GM21528 (cell line): ENCODE measurements around the gene ABCA2.
A peak's percentile ranks its signal among the peaks of the same experiment; 100 is the strongest.

Experiments used
- ATAC-seq: cut with Tn5 transposase; IDR thresholded peaks from one replicate; pipeline ENCODE4 v1.9.1; 2021; ENCODE audit warnings: mild to moderate bottlenecking, moderate library complexity; ENCODE audit not compliant: unreplicated experiment, low FRiP score

Gene ABCA2

DNA sequence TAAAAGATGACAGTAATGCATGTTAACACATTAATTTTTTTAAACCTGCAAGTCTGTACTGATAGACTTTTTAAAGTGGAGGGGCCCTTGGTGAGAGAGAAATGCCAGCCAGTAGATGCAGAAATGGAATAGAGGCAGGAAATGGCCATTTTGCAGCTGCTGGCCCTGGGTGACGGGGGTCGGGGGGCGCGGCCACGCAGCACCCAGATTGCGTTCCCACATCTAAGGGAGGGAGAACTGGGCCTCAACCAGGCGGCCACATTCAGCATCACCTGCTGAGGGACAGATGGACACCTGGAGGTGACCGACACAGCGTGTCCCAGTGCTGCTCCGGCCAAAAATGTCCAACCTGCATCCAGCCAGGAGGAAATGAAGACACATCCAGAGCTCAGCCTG lies 25.4 kb downstream of the ABCA2 start:
- ATAC-seq: no peak

DNA sequence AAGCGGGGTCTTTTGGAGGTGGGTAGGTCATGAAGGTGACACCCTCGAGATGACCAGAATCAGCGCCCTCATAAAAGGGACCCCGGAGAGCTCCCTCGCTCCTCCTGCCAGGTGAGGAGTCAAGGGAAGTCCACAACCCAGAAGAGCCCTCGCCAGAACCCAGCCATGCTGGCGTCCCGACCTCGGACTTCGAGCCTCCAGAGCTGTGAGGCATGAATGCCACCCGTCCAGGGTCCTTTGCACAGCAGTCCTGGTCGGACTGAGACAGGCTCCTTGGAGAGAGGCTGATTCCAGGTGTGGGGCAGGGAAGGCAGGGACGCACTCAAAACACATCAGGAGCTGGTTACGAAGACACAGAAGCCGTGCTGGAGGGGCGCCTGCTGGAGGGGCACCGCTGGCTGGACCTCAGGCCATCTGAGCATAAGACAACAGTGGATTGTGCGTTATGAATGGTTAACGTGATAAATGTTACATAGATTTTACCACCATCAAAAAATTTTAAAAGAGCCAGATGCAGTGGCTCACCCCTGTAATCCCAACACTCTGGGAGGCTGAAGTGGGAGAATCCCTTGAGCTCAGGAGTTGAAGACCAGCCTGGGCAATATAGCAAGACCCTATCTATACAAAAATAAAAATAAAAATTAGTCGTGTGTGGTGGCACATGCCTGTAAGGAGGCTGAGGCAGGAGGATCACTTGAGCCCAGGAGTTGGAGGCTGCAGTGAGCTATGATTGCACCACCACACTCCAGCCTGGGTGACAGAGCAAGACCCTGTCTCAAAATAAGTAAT lies 26.0 kb downstream of the ABCA2 start:
- no peak for ATAC-seq

DNA sequence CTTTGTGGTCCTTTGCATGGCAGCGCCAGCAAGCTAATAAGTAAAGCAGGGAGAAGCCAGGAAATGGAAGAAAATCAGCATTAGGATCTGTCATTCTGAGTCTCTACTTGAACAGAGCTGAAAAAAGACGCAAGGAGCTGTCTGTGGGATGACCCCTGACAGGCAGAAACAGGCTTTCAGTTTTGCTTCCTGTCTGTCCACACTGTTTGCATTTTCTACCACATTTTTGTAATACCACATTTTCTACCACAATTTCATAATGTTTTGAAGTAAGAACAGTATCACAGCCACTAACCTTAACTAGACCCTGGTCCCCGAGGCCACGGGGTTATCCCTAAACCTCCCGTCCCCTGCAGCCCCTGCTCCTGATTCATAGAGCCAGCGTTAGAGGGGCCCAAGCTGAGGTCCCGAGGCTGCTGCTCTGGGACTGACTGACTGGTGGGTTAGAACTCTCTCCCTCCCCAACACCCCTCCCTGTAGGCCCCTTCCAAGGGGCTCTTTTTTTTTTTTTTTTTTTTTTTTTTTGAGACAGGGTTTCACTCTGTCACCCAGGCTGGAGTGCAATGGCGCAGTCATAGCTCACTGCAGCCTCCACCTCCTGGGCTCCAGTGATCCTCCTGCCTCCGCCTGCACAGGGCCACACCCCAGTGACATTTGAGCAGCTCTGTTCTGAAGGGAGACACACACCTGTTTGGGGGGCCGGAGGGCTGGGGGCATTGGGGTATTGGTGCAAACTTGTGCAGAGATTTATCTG lies 27.7 kb downstream of the ABCA2 start:
- ATAC-seq: peak; percentile 60

DNA sequence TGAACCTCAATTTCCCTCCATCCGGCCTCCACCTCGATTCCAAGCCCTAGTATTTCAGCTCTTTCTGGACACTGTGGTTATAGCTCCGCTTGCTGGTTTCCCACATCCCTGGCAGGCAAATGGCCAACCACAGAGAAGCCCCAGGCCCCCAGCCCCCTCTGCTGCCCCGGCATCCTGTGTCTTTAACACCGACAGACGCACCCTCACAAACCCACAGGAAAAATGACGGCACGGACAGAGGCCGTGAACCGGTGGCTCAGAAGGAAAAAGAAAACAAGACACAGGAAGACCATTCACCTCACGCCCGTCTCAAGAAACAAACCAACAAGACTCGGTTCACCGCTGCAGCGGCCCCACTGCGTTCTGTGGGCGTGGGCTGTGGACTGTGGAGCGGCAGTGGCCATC lies 30.2 kb downstream of the ABCA2 start:
- no peak for ATAC-seq

DNA sequence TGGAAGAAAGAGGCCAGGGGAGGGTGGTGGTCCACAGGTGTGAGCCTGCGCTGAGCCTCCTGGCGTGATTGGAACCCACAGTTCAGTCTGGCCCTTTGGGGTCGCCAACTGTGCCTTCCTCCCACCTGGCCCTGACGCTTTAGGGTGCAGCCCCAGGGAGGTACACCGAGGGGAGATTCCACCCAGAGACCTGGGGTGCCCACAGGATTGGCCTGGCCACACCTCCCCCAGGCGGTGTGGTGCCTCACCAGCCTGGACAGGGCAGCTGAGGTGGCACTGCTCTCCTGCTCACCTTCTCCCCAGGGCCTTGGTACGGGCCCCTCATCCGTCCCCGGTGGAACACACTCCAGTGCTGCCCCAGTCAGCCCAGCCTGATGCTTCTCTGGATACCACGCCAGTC lies 30.7 kb downstream of the ABCA2 start:
- ATAC-seq: no peak

DNA sequence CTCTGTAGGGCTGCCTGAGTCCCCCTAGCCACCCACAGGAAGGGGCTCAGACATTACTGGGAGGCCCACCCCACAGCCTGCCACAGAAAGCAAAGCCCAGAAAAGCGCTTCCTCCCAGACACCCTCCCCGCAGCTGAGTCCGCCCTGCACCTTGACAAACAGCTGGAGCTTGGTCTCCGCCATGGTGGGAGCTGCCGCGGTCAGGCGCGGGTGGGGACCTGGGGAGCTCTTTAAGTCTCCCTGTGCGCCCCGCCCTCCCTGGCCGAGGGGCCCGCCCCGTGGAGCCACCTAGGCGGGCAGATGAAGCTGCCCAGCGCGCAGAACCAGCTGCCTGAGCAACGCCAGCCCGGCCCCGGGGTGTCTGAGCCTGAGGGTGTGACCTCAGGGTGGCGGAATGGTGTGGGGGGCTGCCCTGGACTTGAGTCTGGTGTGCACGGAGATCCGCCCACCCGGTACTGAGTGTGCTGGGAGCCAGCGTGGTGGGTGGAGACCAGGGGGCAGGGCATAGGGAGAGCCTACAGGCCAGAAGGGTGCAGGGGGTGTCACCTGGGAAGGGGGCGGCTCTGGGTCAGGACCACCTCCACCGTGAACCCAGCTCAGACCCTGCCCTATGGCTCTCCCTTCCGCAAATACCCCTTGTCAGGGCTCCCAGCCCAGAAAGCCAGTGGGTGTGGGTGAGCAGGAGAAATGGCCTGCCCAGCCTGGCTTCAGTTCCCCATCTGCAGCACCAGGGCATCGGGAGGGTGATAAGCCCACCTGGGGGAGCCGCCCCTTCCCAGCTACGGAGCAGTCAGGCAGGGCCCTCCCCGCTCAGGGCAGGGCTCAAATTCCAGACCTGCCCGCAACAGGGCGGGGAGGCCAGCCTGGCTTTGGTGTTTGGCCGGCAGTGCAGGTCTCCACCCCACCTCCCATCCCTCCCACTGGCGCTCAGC lies 31.4 kb downstream of the ABCA2 start, which contains the start of gene CLIC3:
Gene CLIC3 (minus strand): TSS at position 208 of the 932 bp plus-strand sequence. CDS start 25 bp downstream, at position 183.
- no peak for ATAC-seq

DNA sequence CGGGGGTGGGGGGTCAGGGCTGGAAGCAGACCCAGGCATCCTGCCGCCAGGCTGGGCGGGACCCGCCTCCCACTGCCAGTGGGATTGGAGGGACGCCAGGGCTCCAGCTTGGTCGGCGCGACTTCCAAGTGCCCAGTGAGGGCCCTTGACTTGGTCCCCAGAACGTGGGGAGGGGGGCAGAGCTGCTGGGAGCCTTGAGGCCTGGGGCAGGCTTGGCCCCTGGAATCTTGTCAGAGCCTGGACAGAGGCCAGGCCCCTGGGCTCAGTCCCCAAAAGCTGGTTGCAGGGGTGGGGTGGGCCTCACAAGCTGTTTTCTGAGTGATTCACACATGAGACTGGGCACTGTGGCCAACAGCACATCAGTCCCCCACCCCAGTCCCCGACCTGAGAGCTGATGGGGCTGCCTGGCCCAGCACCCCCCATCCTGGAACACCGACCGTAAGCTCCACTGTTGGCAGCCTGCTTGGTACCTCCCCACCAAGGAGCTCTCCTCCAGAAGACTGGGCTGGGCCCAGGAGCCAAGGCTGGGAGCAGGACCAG lies 32.2 kb downstream of the ABCA2 start:
- no peak for ATAC-seq

DNA sequence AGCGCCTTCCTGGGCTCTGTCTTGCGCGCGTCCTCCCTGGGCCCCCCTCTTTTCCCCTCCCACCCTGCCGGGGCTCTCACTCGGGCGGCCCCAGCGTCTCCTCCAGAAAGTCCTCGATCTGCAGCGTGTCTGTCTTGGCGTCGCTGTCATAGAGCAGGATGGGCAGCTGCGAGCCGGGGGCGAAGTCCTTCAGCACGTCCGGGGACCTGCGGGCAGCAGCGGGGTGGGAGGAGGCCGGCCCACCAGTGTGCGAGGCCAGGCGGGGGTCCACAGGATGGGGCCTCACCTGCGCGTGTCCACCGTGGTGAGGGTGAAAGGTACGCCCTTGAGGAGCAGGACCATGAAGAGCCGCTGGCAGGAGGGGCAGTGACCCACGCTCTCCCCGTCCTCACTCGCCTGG lies 32.7 kb downstream of the ABCA2 start:
- ATAC-seq: no peak

DNA sequence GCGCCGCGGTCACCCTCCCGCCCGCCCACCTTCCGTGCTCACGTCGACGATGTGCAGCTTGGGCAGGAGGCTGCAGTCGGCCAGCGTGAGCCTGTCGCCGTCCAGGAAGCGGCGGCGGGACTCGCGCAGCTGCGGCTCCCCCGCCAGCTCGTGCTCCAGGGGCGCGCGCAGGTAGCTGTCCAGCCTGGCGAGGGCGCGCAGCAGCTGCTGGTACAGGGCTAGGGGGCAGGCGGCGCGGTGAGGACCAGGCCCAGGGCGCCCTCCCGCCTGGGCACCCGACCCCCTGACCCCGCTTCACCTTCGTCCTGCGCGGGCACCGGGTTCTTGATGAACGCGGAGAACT lies 33.2 kb downstream of the ABCA2 start:
- no peak for ATAC-seq

DNA sequence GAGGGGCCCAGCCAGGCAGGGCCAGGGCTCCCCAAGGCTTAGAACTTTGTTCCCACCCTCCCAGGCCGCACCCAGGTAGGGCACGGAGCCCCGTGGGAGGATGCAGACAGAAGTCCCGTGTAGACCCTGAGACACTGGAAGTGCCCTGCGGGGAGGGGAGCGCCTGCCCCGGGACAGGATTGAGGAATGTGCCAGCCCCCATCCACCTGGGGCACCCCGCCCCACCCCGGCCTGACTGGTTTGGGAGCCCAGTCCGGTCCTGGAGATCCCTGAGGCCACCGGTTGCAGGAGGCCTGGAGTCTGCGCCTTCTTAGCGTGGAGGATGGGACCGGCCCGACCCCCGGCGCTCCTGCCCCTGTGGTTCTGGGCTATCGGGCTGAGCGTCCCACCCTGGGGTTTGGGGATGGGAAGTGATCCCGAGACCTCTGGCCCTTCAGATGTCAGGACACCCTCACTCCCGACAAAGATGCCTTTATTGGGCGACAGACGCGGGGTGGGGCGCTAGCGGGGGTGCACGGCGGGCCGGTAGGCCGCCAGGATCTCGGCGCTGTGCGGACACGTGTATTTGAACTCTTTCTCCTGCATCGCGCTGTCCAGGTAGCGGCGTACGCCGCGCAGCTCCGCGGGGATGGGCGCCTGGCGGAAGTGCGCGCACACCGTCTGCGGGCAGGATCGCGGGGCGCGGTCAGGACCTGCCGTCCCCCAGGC lies 33.7 kb downstream of the ABCA2 start:
- ATAC-seq: no peak

DNA sequence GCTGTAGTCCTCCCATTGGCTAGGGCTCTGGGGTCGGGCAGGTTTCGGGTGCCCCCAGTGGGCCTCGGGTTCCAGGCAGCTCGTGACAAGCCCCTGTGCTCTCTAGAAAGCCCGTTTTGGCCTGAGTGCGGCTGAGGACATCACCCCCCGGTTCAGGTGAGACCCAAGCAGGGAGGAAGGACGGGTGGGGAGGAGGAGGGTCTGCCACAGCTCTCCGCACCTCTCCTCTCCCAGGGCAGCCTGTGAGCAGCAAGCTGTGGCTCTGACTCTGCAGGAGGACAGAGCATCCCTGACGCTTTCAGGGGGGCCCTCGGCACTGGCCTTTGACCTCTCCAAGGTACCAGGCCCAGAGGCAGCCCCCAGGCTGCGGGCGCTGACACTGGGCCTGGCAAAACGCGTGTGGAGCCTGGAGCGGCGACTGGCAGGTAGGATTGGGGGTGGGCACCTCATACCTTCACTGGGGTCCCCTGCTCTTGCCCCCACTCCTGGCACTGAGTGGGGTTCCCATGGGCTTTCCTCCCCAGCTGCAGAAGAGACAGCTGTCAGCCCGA lies 35.1 kb downstream of the ABCA2 start:
- no peak for ATAC-seq

DNA sequence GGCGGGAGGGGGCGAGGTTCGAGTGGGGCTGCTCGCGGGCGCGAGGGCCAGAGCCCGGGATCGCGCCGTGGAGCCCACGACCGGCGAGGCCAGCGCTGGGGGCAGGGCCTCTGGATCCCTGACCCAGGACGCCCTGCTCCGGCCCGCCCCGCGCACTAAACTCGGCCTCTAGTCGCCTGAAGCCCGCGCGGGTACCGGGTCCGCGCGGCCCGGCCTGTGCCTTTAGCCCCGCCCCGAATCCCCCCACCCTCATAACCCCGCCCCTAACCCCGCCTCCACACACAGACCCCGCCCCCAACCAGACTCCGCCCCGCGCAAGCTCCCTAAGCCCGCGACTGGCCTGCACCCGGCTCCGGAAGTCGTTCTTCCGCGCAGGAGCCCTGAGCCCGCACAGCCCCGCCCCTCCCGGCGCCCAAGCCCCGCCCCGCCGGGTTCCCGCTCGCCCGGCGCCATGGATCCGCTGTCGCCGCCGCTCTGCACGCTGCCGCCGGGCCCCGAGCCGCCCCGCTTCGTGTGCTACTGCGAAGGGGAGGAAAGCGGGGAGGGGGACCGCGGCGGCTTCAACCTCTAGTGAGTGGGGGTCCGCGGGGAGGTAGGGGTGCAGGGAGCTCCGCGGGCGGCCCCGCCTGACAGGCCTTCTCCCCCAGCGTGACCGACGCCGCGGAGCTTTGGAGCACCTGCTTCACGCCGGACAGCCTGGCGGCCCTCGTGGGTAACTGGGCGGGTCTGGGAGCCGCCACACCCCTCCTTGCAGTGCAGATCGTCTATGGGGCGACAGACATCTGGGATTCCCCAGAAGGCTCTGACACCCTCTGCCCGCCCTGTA lies 35.8 kb downstream of the ABCA2 start, which contains the start of gene PAXX:
Gene PAXX (plus strand): TSS at position 430 of the 826 bp plus-strand sequence. CDS start 22 bp downstream, at position 452.
- peak; percentile 69 for ATAC-seq

DNA sequence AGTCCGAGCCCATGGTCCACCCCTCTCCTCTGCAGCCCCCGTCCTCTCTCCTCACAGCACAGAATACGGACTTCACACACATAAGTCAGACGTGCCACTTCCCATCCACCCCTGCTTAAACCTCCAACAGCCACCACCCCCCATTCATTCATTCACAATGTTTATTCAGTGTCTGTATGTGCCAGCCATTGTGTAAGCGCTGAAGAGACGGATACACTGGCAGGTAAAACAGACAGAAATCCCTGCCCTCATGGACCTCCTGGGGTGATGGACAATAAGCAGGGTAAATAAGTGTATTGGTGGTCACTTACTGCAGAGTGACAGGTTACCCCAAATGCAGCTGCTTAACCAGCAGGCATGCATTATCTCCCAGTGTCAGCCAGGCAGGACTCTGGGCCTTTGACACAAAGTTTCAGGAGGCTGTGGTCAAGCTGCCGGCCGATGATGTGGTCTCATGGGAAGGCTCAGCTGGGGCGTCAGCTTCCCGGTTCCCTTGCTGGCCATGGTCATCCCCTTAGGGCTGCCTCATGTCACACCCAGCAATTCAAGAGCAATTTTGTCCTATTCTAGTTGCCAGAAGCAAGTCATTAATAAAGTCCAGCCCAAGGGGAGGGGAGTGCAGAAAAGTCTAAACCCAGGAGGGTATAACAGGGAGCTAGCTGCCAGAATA lies 37.7 kb downstream of the ABCA2 start:
- ATAC-seq: no peak

DNA sequence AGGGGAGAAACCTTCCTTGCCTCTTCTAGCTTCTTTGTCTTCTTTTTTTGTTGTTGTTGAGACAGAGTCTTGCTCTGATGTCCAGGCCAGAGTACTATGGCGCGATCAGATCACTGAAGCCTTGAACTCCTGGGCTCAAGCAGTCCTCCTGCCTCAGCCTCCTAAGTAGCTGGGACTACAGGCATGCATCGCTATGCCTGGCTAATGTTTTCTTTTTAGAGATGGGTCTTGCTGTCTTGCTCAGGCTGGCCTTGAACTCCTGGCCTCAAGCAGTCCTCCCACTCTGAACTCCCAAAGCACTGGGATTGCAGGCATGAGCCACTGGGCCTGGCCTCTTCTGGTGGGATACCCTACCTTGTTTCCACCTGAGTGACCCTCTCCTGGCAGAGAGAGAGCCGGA lies 39.2 kb downstream of the ABCA2 start:
- ATAC-seq: no peak

DNA sequence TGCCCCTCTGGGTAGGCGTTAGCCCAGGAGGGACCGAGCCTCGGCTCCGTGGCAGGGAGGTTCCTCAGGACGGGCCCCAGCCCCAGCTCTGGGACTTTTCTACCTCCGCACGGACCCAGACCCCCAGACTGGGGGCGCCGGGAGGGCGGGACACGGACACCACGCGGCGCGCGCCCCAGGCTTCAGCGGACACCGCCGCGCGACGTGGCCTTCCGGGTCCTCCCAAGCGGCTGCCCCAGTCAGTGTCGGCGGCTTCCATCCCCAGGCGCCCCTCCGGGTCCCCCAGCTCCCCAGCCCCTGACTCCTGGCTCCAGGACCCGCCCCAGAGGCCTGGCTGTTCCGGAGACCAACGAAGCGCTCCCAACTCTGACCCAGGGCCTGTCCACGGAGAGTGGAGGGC lies 42.2 kb downstream of the ABCA2 start:
- no peak for ATAC-seq

DNA sequence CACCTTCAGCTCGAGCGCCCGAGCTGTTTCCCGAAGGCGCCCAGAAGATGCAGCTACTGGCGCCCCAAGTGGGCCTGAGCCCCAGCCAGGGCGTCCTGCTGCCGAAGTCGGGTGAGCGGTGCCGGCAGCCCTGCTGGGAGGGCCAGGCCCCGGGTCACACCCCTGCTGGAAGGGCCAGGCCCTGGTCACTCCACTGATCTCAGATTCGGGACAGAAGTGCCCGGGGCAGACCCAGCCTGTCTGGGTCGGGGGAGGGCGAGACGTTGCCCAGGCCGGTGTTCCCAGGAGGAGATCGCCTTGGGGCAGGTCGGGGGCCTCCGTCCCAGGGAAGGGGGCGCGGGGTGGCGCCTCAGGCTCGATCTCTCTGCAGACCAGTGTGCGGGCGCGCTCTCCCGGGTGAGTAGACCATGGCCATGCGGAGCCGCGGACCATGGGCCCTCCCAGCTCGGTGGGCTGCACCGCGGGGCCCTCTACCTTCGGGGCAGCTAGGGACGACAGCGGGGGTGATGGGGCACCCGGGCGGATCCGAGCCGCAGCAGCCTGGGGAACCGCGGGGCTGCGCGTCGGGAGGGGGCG lies 42.9 kb downstream of the ABCA2 start:
- ATAC-seq: no peak

DNA sequence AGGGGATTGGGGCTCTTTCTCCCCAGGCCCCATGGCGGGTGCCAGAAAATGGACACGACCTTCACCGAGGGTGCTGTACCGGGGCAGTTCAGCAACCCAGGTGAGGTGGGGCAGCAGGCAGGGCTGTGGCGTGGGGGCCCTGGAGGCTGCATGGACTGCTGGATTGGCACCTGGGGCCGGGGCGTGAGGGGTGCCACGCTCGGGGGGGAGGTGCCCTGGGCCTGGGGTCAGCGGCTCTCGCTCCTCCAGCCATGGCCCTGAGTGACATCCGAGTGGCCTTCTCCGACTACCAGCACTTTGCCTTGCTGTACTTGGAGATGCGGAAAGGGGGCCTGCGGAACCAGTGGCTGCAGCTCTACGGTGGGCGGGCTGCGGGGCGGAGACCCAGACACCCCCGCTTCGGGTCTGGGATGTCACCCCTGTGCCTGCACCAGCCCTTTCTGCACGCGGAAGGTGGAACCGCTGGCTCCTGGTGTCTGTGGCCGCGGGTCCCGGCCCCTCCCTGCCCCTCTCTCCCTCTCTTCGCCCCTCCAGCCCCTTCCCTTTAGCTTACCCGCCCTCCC lies 43.5 kb downstream of the ABCA2 start:
- ATAC-seq: no peak
